Panc1 (cell line): ENCODE results near the gene INTS2.

Source experiments
- POLR2AphosphoS5 ChIP-seq: IDR thresholded peaks from 2 replicates; pipeline ENCODE4 v1.6.1; 2012; ENCODE audit warnings: mild to moderate bottlenecking, low read depth, low read length, moderate library complexity
- TF ChIP-seq, protein P1 (sequence below): fragments of 450-650 bp; IDR thresholded peaks from 2 replicates; pipeline ENCODE4 v1.5.1; 2017; ENCODE audit warnings: mild to moderate bottlenecking

DNA sequence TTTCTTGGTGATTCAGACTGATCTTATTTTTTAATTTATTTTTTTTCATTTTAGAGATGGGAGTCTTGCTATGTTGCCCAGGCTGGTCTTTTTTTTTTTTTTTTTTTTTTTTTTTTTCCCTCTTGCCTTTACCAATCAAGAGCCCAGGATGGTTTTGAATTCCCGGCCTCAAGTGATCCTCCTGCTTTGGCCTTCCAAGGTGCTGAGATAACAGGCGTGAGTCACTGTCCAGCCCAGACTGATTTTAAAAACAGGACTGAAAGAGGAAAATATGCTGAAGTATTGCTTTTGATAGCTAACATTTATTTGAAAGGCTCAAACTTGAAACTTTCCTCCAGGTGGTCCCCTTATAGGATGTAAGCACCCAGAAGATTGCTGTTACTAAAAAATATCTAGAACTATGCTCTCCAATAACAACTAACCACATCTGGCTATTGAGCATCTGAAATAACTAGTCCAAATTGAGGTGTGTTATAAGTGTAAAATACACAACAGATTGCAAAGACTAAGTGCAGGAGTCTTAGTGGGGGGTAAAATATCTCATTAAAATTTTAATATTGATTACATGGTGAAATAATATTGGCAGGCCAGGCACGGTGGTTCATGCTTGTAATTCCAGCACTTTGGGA lies 48.7 kb downstream of the INTS2 start:
- TF ChIP-seq, protein P1, sequence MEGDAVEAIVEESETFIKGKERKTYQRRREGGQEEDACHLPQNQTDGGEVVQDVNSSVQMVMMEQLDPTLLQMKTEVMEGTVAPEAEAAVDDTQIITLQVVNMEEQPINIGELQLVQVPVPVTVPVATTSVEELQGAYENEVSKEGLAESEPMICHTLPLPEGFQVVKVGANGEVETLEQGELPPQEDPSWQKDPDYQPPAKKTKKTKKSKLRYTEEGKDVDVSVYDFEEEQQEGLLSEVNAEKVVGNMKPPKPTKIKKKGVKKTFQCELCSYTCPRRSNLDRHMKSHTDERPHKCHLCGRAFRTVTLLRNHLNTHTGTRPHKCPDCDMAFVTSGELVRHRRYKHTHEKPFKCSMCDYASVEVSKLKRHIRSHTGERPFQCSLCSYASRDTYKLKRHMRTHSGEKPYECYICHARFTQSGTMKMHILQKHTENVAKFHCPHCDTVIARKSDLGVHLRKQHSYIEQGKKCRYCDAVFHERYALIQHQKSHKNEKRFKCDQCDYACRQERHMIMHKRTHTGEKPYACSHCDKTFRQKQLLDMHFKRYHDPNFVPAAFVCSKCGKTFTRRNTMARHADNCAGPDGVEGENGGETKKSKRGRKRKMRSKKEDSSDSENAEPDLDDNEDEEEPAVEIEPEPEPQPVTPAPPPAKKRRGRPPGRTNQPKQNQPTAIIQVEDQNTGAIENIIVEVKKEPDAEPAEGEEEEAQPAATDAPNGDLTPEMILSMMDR: no peak
- TF ChIP-seq POLR2AphosphoS5: no peak
